ENCODE measurements around the gene FCRLB. TPM values are rescaled to one million over a fixed set of nuclear protein-coding genes. Genes with fewer than 3 reads are reported as not detected.
A peak's percentile ranks its signal among the peaks of the same experiment; 100 is the strongest.
"Not testable (repeated sequence)": the region's sequence is repeated elsewhere in the genome, so short reads cannot be mapped to it uniquely, and the experiment has no call there.

FCRLB gene
- total RNA-seq, 1 donor from 2014 or later, result 0.72 TPM

DNA sequence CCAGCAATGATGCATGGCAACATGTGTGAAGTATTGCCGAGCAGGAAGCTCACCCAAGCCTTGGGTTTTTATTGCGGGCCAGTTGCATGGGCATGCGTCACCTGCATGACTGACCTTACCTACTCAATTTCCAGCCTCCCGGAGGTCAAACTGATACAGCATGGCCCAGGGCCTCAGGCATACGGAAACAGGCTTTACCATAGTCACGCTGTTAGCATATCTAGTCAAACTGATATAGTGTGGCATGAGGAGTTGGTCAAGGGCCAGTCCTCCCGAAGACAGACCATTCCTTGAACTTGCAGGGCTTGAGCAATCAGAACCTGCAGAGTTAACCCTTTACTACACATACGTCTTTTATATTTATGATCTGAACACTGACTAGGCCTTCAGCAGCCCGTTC lies 21.9 kb downstream of the FCRLB start:
- ATAC-seq, result no peak

DNA sequence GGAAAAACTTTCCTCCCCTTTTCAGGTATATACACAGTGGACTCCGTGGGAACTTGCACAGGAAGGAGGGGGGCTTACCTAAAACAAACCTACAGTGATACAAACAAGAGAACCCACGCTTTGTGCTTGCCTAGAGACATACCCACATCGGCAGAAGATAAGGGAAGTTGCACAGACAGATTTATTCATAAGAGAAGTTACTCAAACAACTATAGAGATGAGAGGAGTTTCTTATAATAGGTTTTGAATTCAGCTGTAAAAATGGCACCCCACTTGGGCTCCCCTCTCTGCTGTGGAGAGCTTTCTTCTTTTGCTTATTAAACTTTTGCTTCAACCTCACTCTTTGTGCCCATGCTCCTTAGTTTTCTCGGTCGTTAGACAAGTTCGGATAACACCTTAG lies 26.5 kb downstream of the FCRLB start:
- ATAC-seq, result no peak

DNA sequence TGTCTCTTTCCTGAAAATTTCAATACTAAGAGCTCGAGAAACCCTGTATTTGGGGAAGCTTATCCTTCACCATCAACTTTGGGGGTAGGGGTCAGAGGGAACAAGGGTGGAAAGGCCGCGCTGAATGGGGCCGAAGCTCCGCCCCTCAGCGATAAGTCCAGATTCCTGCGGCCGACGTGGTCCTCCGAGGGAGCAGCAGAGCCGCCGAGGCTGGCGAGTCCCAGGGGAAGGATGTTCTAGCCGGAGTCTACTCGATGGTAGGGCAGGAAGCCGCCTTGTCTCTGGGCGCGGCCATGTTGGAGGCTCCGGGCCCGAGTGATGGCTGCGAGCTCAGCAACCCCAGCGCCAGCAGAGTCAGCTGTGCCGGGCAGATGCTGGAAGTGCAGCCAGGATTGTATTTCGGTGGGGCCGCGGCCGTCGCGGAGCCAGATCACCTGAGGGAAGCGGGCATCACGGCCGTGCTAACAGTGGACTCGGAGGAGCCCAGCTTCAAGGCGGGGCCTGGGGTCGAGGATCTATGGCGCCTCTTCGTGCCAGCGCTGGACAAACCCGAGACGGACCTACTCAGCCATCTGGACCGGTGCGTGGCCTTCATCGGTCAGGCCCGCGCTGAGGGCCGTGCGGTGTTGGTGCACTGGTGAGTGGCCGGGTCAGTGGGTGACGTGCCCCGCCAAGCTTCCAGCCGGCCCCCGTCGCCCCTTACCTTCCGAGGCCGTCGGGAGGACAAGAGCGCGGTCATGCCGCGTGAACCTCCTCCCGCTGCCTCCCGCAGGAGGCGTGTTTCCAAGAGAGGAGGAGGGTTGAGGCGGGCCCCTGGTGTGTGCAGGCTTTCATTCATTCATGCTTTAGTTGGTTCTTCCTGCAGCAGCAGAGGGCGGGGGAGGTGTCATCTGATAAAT lies 28.4 kb downstream of the FCRLB start, which contains the start of gene DUSP12:
DUSP12 (plus strand) TSS at position 278 of the 899 bp plus-strand sequence; CDS start at position 294, 16 bp downstream.
- peak; percentile 96 for ATAC-seq

DNA sequence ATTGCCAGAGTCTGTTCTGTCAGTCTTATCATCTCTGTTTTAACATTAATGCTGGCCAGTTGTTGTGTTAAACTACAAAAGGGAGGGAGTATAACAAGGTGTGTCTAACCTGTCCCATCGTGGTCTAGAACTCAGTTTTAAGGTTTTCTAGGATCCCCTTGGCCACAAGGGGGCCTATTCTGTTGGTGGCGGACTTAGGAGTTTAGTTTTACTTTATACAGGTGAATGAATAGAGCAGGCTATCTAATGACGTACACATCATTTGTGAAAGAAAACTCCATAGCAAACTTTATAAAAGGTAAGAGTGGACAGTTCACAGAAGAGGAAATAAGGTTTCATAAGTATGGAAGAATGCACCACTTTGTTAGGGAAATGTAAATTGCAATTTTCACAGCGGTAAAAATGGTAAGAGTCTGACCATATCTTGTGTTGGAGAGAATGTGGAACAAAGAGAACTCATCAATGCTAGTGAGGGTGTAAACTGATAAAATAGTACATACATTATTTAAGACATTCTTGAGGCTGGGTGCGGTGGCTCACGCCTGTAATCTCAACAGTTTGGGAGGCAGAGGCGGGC lies 42.3 kb downstream of the FCRLB start:
- ATAC-seq, result no peak

DNA sequence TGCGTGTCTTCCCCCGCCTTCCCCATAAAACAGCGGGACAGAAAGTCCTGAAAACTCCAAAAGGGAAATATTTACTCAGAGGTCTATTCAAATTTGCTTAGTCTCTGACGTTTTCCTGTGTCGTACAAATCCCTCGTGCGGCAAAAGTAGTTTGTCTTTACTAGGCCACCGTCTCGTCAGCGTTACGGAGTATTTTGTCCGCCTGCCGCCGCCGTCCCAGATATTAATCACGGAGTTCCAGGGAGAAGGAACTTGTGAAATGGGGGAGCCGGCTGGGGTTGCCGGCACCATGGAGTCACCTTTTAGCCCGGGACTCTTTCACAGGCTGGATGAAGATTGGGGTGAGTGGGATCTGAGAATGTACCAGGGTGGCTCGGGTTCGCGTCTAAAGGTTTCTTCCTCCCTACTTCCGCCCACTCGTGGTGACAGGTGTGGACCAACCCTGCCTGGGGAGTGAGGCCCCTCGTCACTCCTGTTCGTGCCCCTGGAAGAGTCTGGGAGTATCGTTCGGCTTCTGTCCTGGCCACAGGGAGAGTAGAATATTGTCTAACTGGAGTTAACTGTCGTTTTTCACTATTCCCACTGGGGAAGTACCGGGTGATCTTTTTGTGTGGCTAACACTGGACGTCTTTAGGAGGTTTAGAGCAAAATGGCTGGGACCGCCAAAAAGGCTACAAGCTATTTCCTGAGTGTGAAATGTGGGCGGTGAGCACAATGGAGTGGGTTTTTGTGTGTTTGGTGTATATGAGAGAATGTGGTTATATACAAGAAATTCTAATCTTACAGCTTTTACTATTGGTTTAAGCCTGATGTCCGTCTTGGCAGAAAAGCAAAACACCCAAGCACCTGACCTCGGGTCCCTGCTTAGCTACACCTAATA lies 45.0 kb downstream of the FCRLB start, which contains the start of gene ATF6:
ATF6 (plus strand) TSS at position 219 of the 880 bp plus-strand sequence; CDS start at position 260, 41 bp downstream.
- ATAC-seq, result peak; percentile 91

DNA sequence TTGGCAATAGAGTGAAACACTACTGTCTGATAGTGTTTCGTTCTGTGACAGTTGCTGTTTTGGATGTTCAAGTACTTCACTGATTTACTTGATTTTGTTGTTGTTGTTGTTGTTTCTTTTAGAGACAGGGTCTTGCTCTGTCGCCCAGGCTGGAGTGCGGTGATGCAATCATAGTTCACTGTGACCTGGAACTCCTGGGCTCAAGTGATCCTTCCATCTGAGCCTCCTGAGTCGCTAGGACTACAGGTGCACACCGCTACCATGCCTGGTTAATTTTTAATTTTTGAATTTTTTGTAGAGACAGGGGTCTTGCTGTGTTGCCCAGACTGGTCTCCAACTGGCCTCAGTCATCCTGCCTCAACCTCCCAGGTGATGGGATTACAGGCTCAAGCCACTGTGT lies 47.1 kb downstream of the FCRLB start:
- no peak for ATAC-seq

DNA sequence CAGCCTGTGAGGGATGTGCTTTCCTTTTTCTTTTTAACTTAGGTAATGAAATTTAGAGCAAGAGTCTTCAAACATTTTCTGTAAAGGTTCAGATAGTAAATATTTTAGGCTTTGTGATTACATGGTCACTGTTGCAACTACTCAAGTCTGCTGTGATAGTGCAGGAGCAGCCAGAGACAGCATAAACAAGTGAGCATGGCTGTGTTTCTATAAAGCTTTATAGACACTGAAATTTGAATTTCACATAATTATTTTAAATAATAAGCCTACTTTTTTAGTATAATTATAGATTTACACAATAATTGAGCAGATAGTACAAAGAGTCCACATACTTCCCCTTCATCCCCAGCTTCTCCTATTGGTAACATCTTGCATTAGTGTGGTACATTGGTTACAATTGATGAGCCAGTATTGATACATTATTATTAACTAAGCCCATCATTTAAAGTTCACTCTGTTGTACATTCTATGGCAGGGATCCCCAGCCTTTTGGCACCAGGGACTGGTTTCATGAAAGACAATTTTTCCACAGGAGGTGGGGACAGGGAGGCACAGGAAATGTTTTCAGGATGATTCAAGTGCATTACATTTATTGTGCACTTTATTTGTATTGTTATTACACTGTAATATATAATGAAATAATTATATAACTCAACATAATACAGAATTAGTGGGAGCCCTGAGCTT lies 47.8 kb downstream of the FCRLB start:
- ATAC-seq, result no peak

DNA sequence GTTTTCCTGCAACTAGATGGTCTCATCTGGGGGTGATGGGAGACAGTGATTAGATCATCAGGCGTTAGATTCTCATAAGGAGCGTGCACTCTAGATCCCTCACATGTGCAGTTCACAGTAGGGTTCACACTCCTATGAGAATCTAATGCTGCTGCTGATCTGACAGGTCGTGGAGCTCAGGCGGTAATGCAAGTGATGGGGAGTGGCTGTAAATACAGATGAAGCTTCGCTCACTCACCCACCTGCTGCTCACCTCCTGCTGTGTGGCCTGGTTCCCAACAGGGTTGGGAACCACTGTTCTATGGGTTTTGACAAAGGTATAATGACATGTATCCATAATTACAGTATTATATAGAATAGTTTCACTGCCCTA lies 48.3 kb downstream of the FCRLB start:
- ATAC-seq, result not testable (repeated sequence)

DNA sequence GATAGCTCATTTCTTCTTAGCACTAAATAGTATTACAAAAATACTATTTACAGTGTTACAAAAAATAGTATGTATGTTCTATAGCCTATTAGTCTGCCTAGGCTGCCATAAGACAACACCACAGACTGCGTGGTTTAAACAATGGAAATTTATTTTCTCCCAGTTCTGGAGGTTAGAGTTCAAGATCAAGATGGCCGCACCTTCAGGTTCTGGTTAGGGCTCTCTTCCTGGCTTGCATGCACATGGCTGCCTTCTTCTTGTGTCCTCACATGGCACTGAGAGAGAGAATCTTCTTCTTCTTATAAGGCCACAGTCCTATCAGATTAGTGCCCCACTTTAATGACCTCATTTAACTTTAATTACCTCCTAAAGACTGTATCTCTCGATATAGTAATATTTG lies 48.9 kb downstream of the FCRLB start:
- ATAC-seq, result no peak

DNA sequence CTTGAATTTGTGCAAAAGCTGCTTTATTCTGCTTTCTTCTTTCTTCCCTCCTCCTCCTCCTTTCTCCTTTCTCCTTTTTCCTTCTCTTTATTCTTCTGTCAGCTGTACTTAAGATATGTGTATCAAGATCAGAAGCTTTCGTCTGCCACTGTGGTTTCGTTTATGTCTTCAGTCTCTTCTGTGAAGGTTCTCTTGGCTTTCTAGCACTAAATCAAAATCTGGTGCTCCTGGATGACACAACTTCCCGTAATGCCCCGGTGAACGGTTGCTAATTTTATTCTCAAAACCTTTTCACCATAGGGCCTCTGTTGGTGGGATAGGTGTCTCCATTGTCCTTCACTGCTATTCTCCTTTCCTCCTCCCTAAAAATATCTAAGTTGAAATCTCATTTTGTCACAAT lies 49.8 kb downstream of the FCRLB start:
- ATAC-seq, result no peak

DNA sequence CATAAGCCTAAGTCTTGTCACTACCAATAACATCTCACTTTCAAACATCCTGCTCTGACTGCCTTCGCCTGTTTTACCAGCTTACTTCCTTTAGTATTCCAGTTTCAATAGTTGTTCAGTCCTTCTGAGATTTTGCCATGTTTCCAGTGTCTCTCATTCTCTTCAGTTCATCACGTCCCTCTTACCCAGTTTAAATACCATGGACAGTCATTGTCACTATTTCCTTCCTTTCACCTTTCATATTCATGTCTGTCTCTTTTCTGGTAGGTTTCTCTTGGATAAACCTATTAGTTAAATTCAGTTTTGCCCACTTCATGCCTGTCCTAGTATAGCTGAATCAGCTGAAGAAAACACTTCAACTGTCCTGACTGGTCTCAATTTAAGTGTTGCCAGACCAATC lies 50.6 kb downstream of the FCRLB start:
- no peak for ATAC-seq

DNA sequence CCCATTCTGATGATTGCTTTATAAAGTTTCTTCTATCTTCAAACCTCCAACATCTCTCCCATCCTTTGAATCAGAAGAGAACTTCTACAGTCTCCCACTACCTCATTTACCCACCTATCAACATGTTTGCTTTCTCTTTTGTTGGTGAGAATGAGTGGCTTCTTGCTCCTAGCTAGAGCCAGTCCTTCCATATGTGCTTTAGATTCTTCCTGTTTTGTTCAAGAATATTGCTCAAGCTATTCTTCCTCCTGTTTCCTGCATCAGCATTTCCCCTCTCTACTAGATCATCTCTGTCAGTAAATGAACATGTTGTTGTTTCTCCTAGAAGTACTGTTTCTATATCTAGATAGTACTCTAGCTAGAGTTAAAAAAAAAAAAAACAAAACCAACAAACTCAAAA lies 51.1 kb downstream of the FCRLB start:
- ATAC-seq, result no peak

DNA sequence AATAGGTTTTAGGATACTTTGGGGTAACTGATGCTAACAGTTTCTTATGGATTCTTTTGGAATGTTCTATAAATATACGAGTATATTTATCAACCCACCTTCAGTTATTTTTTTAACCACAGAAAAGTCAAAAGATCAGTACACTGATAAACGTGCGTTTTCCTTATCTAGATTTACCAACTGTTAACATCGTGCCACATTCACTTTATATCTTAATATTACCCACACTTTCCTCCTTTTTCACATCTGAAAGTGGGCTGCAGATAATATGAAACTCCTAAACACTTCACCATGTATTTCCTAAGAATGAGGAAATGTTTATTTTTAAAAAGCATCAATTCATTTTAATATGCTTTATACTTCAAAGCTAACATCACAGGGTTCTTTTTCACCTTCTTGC lies 52.4 kb downstream of the FCRLB start:
- no peak for ATAC-seq

DNA sequence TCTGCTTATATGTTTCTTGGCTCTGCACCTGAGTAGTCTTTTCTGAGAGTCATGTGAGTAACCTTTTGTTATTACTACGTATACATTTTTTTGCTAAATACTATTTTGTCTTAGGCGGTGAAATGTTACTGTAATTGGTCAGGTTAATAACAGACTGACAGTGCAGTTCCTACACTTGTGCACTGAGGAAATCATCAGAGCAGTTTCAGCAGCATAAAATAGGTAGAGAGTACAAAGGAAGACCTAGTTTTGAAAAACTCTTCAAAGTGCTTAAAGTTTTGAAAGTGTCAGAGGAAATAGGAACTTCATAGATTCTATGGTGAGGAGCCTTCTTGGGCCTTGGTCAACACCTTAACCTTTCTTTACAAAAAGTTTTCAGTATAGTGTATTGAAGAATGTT lies 55.9 kb downstream of the FCRLB start:
- no peak for ATAC-seq

Other genes starting within 250 kb of the FCRLB start
- 3.1 TPM for gene FCGR2A, start 216.1 kb upstream of the FCRLB start, total RNA-seq
- 1.4 TPM for gene HSPA6, start 197.0 kb upstream of the FCRLB start, total RNA-seq
- 1.00 TPM for gene FCGR3A, start 171.7 kb upstream of the FCRLB start, total RNA-seq
- 0.64 TPM for gene FCGR3B, start 90.4 kb upstream of the FCRLB start, total RNA-seq
- gene FCGR2B, start 58.4 kb upstream of the FCRLB start, total RNA-seq, result 0.80 TPM
- gene FCRLA, start 14.3 kb upstream of the FCRLB start, total RNA-seq, result 0.56 TPM
- 13.0 TPM for gene DUSP12, start 28.2 kb downstream of the FCRLB start, total RNA-seq
- gene ATF6, start 44.8 kb downstream of the FCRLB start, total RNA-seq, result 11.4 TPM